HepG2 (cell line): ENCODE data around the gene TRMT1. TPM values are rescaled to one million over a fixed set of nuclear protein-coding genes. Genes with fewer than 3 reads are reported as not detected.

Source experiments
- ATAC-seq: fragments of 200-7000 bp; cut with Tn5 transposase; 3 replicates; pipeline ENCODE4 v1.9.1; 2020; ENCODE audit warnings: mild to moderate bottlenecking, moderate library complexity
- BruUV-seq: library from RNA; stranded (reverse); fragments of 400-500 nt; replicated peaks from 2 replicates; lab custom pipeline; 2021; lab: Mats Ljungman, UMichigan
- CTCF ChIA-PET: fragments of 300-600 bp; formaldehyde crosslinking; extraction: SDS; loops from one replicate; lab custom pipeline; 2021; ENCODE audit warnings: low total read pairs, inconsistent platforms, low intra/inter-chr PET ratio; lab: Yijun Ruan, JAX
- POLR2A ChIA-PET: fragments of 350-600 bp; sonication (Branson Sonifier 250); formaldehyde crosslinking; loops from one replicate; lab custom pipeline; 2020; ENCODE audit warnings: antibody characterized with exemption, inconsistent platforms; lab: Yijun Ruan, JAX
- DNase-seq: peaks from one replicate; pipeline ENCODE4 v3.0.0-alpha.2; 2015; ENCODE audit warnings: low spot score
- FAIRE-seq: peaks from 3 replicates; lab custom pipeline; 2011; peaks lifted over from hg19 to GRCh38; lab: Jason Lieb, UNC
- H2AFZ ChIP-seq: one replicate; pipeline ENCODE4 v1.6.1; 2011; ENCODE audit warnings: low read length, inconsistent platforms
- H3K27ac ChIP-seq: fragments of 300-600 bp; 3 replicates; pipeline ENCODE4 v1.8.0; 2011; ENCODE audit warnings: mixed run types, mild to moderate bottlenecking, mixed read lengths, low read length, inconsistent platforms; ENCODE audit not compliant: insufficient read depth; ENCODE audit errors: extremely low read length
- H3K27me3 ChIP-seq, 2 experiments: fragments of 200-600 bp in 1 of 2; 2 replicates in 1 of 2; 3 replicates in 1 of 2; pipeline versions ENCODE4 v1.6.0 to v1.8.0; 2011; ENCODE audit warnings: low read length in 2 of 2, mild to moderate bottlenecking in 2 of 2, moderate library complexity in 2 of 2, inconsistent platforms in 1 of 2; ENCODE audit not compliant: insufficient read depth in 2 of 2, control insufficient read depth in 1 of 2
- H3K36me3 ChIP-seq, 2 experiments: fragments of 200-600 bp in 1 of 2; replicated peaks in 1 of 2; 2 replicates in 1 of 2; 3 replicates in 1 of 2; pipeline versions ENCODE4 v1.5.1 to v1.8.0; 2011; ENCODE audit warnings: low read length in 2 of 2, inconsistent platforms in 1 of 2; ENCODE audit not compliant: insufficient read depth in 2 of 2, control insufficient read depth in 1 of 2
- H3K4me1 ChIP-seq: 2 replicates; pipeline ENCODE4 v1.5.1; 2012; ENCODE audit warnings: low read length, inconsistent platforms; ENCODE audit not compliant: insufficient read depth
- H3K4me2 ChIP-seq: 2 replicates; pipeline ENCODE4 v1.6.0; 2011; ENCODE audit warnings: low read depth, low read length, inconsistent platforms
- H3K4me3 ChIP-seq, 3 experiments: fragments of 200-600 bp in 1 of 3; sonication (generic), shearing (Covaris generic) in 1 of 3; replicated peaks in 1 of 3; 2 replicates each; pipeline ENCODE4 v1.5.1; 2011 to 2016; ENCODE audit warnings: low read length in 3 of 3, inconsistent platforms in 2 of 3, low read depth in 2 of 3, mild to moderate bottlenecking in 2 of 3, control low read depth in 1 of 3, mixed read lengths in 1 of 3; ENCODE audit not compliant: insufficient read depth in 1 of 3
- H3K79me2 ChIP-seq: one replicate; pipeline ENCODE4 v1.6.1; 2011; ENCODE audit warnings: low read length, inconsistent platforms; ENCODE audit not compliant: insufficient read depth
- H3K9ac ChIP-seq: 2 replicates; pipeline ENCODE4 v1.6.0; 2011; ENCODE audit warnings: mild to moderate bottlenecking, low read depth, low read length, inconsistent platforms; ENCODE audit not compliant: insufficient read depth
- H3K9me3 ChIP-seq: 2 replicates; pipeline ENCODE4 v1.5.1; 2012; ENCODE audit warnings: mild to moderate bottlenecking, low read length
- H4K20me1 ChIP-seq: 2 replicates; pipeline ENCODE4 v1.6.0; 2011; ENCODE audit warnings: inconsistent platforms, mild to moderate bottlenecking, low read length, moderate library complexity; ENCODE audit not compliant: insufficient read depth
- KAT8 ChIP-seq: IDR thresholded peaks from 2 replicates; pipeline ENCODE4 v1.6.1; 2016; ENCODE audit warnings: missing genetic modification reagents, missing compliant biosample characterization
- KLF16 ChIP-seq, 2 experiments: sonication (generic) in 1 of 2; formaldehyde crosslinking in 1 of 2; IDR thresholded peaks; 2 replicates each; pipeline versions ENCODE4 v1.6.1 to v1.8.0; 2016 to 2023; ENCODE audit warnings: missing genetic modification reagents in 2 of 2, missing compliant biosample characterization in 1 of 2
- MBD4 ChIP-seq: IDR thresholded peaks from 2 replicates; pipeline ENCODE4 v1.6.1; 2012; ENCODE audit warnings: low read length, inconsistent platforms, borderline replicate concordance
- MXI1 ChIP-seq: IDR thresholded peaks from 3 replicates; pipeline ENCODE4 v1.6.1; 2012; ENCODE audit warnings: low read depth, low read length, inconsistent platforms, borderline replicate concordance
- RORA ChIP-seq: sonication (generic); formaldehyde crosslinking; IDR thresholded peaks from 2 replicates; pipeline ENCODE4 v1.5.0; 2020; ENCODE audit warnings: mild to moderate bottlenecking, missing genetic modification reagents, moderate library complexity
- SKI ChIP-seq: fragments of 450-650 bp; IDR thresholded peaks from one replicate; pipeline ENCODE4 v1.6.1; 2018; ENCODE audit warnings: mild to moderate bottlenecking; ENCODE audit not compliant: partially characterized antibody
- SP1 ChIP-seq, 2 experiments: fragments of 450-650 bp in 1 of 2; sonication (generic) in 1 of 2; formaldehyde crosslinking in 1 of 2; IDR thresholded peaks; 2 replicates each; pipeline versions ENCODE4 v1.4.0 to v1.6.1; 2016 to 2020; ENCODE audit warnings: missing genetic modification reagents in 1 of 2
- YY1 ChIP-seq: IDR thresholded peaks from 2 replicates; pipeline ENCODE4 v1.6.1; 2011; ENCODE audit warnings: low read length, low read depth, moderate library complexity, mild to moderate bottlenecking; ENCODE audit not compliant: insufficient read depth, insufficient replicate concordance
- ZFX ChIP-seq: sonication (generic); formaldehyde crosslinking; IDR thresholded peaks from 2 replicates; pipeline ENCODE4 v1.4.0; 2020; ENCODE audit warnings: mild to moderate bottlenecking, low read depth, missing genetic modification reagents, moderate library complexity
- ZMAT3 ChIP-seq: sonication (generic); formaldehyde crosslinking; conservative IDR thresholded peaks from 2 replicates; pipeline ENCODE4 v1.7.0; 2021; ENCODE audit warnings: missing genetic modification reagents
- ZNF329 ChIP-seq: sonication (generic); formaldehyde crosslinking; IDR thresholded peaks from 2 replicates; pipeline ENCODE4 v1.9.0; 2021; ENCODE audit warnings: low read depth, mild to moderate bottlenecking, missing genetic modification reagents
- ZNF644 ChIP-seq: IDR thresholded peaks from 2 replicates; pipeline ENCODE4 v1.6.1; 2016; ENCODE audit warnings: low read depth
- ZNF75D ChIP-seq: sonication (generic); formaldehyde crosslinking; IDR thresholded peaks from 2 replicates; pipeline ENCODE4 v1.8.1; 2023; ENCODE audit warnings: missing genetic modification reagents, mild to moderate bottlenecking, borderline replicate concordance
- WGBS: methylation state at CpG from one replicate; pipeline ENCODE4 v1.1.6; 2017; ENCODE audit warnings: low lambda C conversion rate; 5-methylcytosine and 5-hydroxymethylcytosine counted together
- in situ Hi-C: cut with HindIII; loops from 2 replicates; pipeline ENCODE4 v1.10.0; 2017; ENCODE audit warnings: low pct_unique_long_range_greater_than_20kb; ENCODE audit not compliant: extremely low pct_ligation_motif_present
- intact Hi-C: fragments of 100-400 bp; cut with micrococcal nuclease; formaldehyde crosslinking; loops from one replicate; pipeline ENCODE4 v1.10.0; 2022; ENCODE audit not compliant: unreplicated experiment
- polyA plus RNA-seq, 8 experiments: library from polyadenylated mRNA; depleted of rRNA in 3 of 8; stranded (reverse) in 7 of 8; unstranded in 1 of 8; fragments of >200 nt; fragmentation: Illumina TruSeq in 4 of 8; extraction: Trizol in 4 of 8; gene quantifications; 2 replicates each; pipeline versions ENCODE4 v1.2.1 to v1.2.3, GENCODE V29; 2011 to 2016; ENCODE audit warnings: low read depth in 4 of 8, missing spikeins in 1 of 8, mixed read lengths in 1 of 8; ENCODE audit not compliant: insufficient read depth in 1 of 8
- total RNA-seq, 5 experiments: library from RNA; depleted of rRNA; stranded (reverse); fragments of >200 nt; fragmentation: Illumina TruSeq; extraction: Trizol; gene quantifications; 2 replicates each; pipeline ENCODE4 v1.2.3, GENCODE V29; 2016; ENCODE audit warnings: low read depth in 1 of 5
- TF ChIP-seq, protein P1 (sequence below): sonication (generic); formaldehyde crosslinking; IDR thresholded peaks from 2 replicates; pipeline ENCODE4 v1.9.0; 2021; ENCODE audit warnings: missing genetic modification reagents, borderline replicate concordance
- TF ChIP-seq, protein P2 (sequence below): sonication (generic); formaldehyde crosslinking; IDR thresholded peaks from 2 replicates; pipeline ENCODE4 v1.4.0; 2020; ENCODE audit warnings: missing genetic modification reagents
- TF ChIP-seq, protein P3 (sequence below): IDR thresholded peaks from 2 replicates; pipeline ENCODE4 v1.6.1; 2016; ENCODE audit warnings: low read depth

Gene TRMT1
- total and polyA plus RNA-seq, 2 of the 13 experiments (the other 11 are each of a cell fraction or from before 2014, with no cell fraction given): 35.5 to 44.1 TPM

DNA sequence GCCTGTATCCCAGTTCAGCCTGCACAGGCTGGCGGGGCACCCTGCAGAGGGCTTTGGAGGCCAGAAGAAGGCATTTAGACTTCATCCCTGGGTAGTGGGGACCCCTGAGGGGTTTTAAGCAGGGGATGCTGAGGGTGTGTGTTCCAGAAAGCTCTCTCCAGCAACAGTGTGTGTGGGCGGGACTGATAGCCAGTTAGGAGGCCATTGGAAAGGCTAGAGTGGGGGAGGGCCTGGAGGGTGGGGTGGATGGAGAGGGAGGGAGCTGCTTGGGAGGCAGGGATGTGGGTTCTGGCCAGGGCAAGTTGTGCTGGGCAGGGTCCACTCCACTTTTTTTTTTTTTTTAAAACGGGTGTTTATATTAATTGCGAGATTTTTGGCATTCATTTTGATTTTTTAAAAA lies 42.2 kb downstream of the TRMT1 start:
- Histone ChIP-seq H2AFZ (no peak overlapping the region), H3K27me3 (no peaks in the 10 kb centered on the region), H3K36me3 (peaks cover 17 to 56% of the 10 kb centered on the region in 2 experiments; a peak in 4 of 5 replicates), H3K4me2 (no peak overlapping the region), H4K20me1 (no peaks in the 10 kb centered on the region), H3K4me3 (no peak overlapping the region), H3K79me2 (no peaks in the 10 kb centered on the region), H3K9ac (no peak overlapping the region), H3K27ac (no peak overlapping the region), H3K9me3 (no peaks in the 10 kb centered on the region), H3K4me1 (peaks cover 6% of the 10 kb centered on the region)
- POLR2A ChIA-PET: no interaction called here
- intact Hi-C loops: no loop called here
- FAIRE-seq: no peak
- no peak for ATAC-seq
- TF ChIP-seq ZNF329 (CRISPR knock-in tag): no peak
- TF ChIP-seq ZFX: no peak
- no peak for TF ChIP-seq SP1 (IDR thresholded peaks at IDR 0.05)
- no peak for TF ChIP-seq SP1 (CRISPR knock-in tag; IDR thresholded peaks at IDR 0.05)
- TF ChIP-seq RORA (CRISPR knock-in tag): no peak
- TF ChIP-seq ZNF644 (CRISPR knock-in tag): no peak
- no peak for TF ChIP-seq ZMAT3 (CRISPR knock-in tag)
- TF ChIP-seq, protein P1, sequence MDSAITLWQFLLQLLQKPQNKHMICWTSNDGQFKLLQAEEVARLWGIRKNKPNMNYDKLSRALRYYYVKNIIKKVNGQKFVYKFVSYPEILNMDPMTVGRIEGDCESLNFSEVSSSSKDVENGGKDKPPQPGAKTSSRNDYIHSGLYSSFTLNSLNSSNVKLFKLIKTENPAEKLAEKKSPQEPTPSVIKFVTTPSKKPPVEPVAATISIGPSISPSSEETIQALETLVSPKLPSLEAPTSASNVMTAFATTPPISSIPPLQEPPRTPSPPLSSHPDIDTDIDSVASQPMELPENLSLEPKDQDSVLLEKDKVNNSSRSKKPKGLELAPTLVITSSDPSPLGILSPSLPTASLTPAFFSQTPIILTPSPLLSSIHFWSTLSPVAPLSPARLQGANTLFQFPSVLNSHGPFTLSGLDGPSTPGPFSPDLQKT: no peak
- no peak for TF ChIP-seq MBD4
- TF ChIP-seq ZNF75D (CRISPR knock-in tag): no peak
- TF ChIP-seq YY1: no peak
- TF ChIP-seq KAT8 (CRISPR knock-in tag): no peak
- TF ChIP-seq, protein P2, sequence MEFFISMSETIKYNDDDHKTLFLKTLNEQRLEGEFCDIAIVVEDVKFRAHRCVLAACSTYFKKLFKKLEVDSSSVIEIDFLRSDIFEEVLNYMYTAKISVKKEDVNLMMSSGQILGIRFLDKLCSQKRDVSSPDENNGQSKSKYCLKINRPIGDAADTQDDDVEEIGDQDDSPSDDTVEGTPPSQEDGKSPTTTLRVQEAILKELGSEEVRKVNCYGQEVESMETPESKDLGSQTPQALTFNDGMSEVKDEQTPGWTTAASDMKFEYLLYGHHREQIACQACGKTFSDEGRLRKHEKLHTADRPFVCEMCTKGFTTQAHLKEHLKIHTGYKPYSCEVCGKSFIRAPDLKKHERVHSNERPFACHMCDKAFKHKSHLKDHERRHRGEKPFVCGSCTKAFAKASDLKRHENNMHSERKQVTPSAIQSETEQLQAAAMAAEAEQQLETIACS (CRISPR knock-in tag): no peak
- no peak for TF ChIP-seq SKI
- no peak for TF ChIP-seq MXI1
- TF ChIP-seq KLF16 (CRISPR knock-in tag; IDR thresholded peaks at IDR 0.05): no peak
- TF ChIP-seq, protein P3, sequence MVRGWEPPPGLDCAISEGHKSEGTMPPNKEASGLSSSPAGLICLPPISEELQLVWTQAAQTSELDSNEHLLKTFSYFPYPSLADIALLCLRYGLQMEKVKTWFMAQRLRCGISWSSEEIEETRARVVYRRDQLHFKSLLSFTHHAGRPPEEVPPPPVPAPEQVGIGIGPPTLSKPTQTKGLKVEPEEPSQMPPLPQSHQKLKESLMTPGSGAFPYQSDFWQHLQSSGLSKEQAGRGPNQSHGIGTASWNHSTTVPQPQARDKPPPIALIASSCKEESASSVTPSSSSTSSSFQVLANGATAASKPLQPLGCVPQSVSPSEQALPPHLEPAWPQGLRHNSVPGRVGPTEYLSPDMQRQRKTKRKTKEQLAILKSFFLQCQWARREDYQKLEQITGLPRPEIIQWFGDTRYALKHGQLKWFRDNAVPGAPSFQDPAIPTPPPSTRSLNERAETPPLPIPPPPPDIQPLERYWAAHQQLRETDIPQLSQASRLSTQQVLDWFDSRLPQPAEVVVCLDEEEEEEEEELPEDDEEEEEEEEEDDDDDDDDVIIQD (CRISPR knock-in tag): no peak
- in situ Hi-C loops: no loop called here
- no peak for DNase-seq
- WGBS: 88% methylated on average over 4 of the region's 4 CpGs
- no TSS peak for BruUV-seq
- CTCF ChIA-PET: no interaction called here
